GM12878 (cell line): ENCODE measurements around the gene TBC1D20. TPM values are rescaled to one million over a fixed set of nuclear protein-coding genes. Genes with fewer than 3 reads are reported as not detected.

Source experiments
- ATAC-seq: fragments of 200-7000 bp; cut with Tn5 transposase; 3 replicates; pipeline ENCODE4 v1.9.1; 2020; ENCODE audit warnings: mild to moderate bottlenecking, moderate library complexity
- BruUV-seq: library from RNA; stranded (reverse); fragments of 400-500 nt; replicated peaks from 2 replicates; lab custom pipeline; 2021; lab: Mats Ljungman, UMichigan
- CTCF ChIA-PET: fragments of 300-600 bp; sonication (Branson Sonifier 250); formaldehyde crosslinking; extraction: SDS; loops from one replicate; lab custom pipeline; 2021; ENCODE audit warnings: inconsistent platforms; lab: Yijun Ruan, JAX
- POLR2A ChIA-PET: fragments of 350-600 bp; formaldehyde crosslinking; extraction: SDS; loops from one replicate; lab custom pipeline; 2021; ENCODE audit warnings: inconsistent platforms; lab: Charles Lee
- RAD21 ChIA-PET: fragments of 300-600 bp; sonication (Branson Sonifier 250); formaldehyde crosslinking; loops from one replicate; lab custom pipeline; 2023; ENCODE audit warnings: antibody characterized with exemption; ENCODE audit not compliant: unreplicated experiment; lab: Charles Lee
- SMC1A ChIA-PET: fragments of 300-600 bp; sonication (Branson Sonifier 250); formaldehyde crosslinking; loops from one replicate; lab custom pipeline; 2023; ENCODE audit not compliant: unreplicated experiment, uncharacterized antibody; lab: Charles Lee
- DNase-seq: peaks from one replicate; pipeline ENCODE4 v3.0.0-alpha.2; 2011; ENCODE audit warnings: low read depth, low spot score
- FAIRE-seq: peaks from 3 replicates; lab custom pipeline; 2011; peaks lifted over from hg19 to GRCh38; lab: Jason Lieb, UNC
- H2AFZ ChIP-seq: 2 replicates; pipeline ENCODE4 v1.6.0; 2011; ENCODE audit warnings: low read depth, low read length, control low read depth; ENCODE audit not compliant: control insufficient read depth
- H3K27ac ChIP-seq: 2 replicates; pipeline ENCODE4 v1.5.1; 2011; ENCODE audit warnings: control low read depth; ENCODE audit not compliant: control insufficient read depth, insufficient read depth
- H3K27me3 ChIP-seq, 2 experiments: replicated peaks in 1 of 2; 2 replicates each; pipeline versions ENCODE4 v1.6.0 to v1.6.1; 2011; ENCODE audit warnings: low read length in 1 of 2; ENCODE audit not compliant: control insufficient read depth in 2 of 2, insufficient read depth in 2 of 2
- H3K36me3 ChIP-seq, 2 experiments: 2 replicates each; pipeline ENCODE4 v1.5.1; 2011; ENCODE audit warnings: low read length in 1 of 2; ENCODE audit not compliant: control insufficient read depth in 2 of 2, insufficient read depth in 2 of 2
- H3K4me1 ChIP-seq: 2 replicates; pipeline ENCODE4 v1.6.1; 2011; ENCODE audit warnings: mild to moderate bottlenecking, low read length, moderate library complexity, mixed read lengths; ENCODE audit not compliant: control insufficient read depth, insufficient read depth
- H3K4me2 ChIP-seq: 2 replicates; pipeline ENCODE4 v1.6.0; 2011; ENCODE audit warnings: control low read depth; ENCODE audit not compliant: control insufficient read depth, insufficient read depth
- H3K4me3 ChIP-seq: fragments of 200-600 bp; sonication (generic); 2 replicates; pipeline ENCODE4 v1.5.1; 2016
- H3K79me2 ChIP-seq: 2 replicates; pipeline ENCODE4 v1.6.0; 2011; ENCODE audit warnings: low read length; ENCODE audit not compliant: control insufficient read depth, insufficient read depth
- H3K9ac ChIP-seq: 2 replicates; pipeline ENCODE4 v1.8.0; 2011; ENCODE audit warnings: low read length, control low read depth, mixed read lengths; ENCODE audit not compliant: control insufficient read depth, insufficient read depth
- H3K9me3 ChIP-seq: replicated peaks from 3 replicates; pipeline ENCODE4 v1.5.1; 2011; ENCODE audit warnings: mild to moderate bottlenecking, low read length; ENCODE audit not compliant: control insufficient read depth, insufficient read depth
- H4K20me1 ChIP-seq: 2 replicates; pipeline ENCODE4 v1.6.0; 2011; ENCODE audit not compliant: control insufficient read depth, insufficient read depth
- ATF7 ChIP-seq: fragments of 450-650 bp; IDR thresholded peaks from 2 replicates; pipeline ENCODE4 v1.6.1; 2016; ENCODE audit warnings: low read depth, mild to moderate bottlenecking
- BRCA1 ChIP-seq: IDR thresholded peaks from 2 replicates; pipeline ENCODE4 v1.6.1; 2011; ENCODE audit warnings: low read depth, low read length, improper control_type of control experiment
- FOS ChIP-seq: IDR thresholded peaks from 3 replicates; pipeline ENCODE4 v1.6.1; 2011; ENCODE audit warnings: borderline replicate concordance; ENCODE audit not compliant: insufficient read length; ENCODE audit errors: extremely low read depth
- FOXM1 ChIP-seq: IDR thresholded peaks from 2 replicates; pipeline ENCODE4 v1.6.1; 2012; ENCODE audit warnings: low read depth, mild to moderate bottlenecking, inconsistent platforms, low read length, moderate library complexity
- GATAD2B ChIP-seq: fragments of 450-650 bp; conservative IDR thresholded peaks from 2 replicates; pipeline ENCODE4 v1.6.1; 2017; ENCODE audit warnings: low read depth, mild to moderate bottlenecking, moderate library complexity
- HDAC2 ChIP-seq: fragments of 200-600 bp; sonication (generic); IDR thresholded peaks from 2 replicates; pipeline ENCODE4 v1.6.1; 2017
- MEF2A ChIP-seq: IDR thresholded peaks from 2 replicates; pipeline ENCODE4 v1.6.1; 2011; ENCODE audit warnings: low read depth, mild to moderate bottlenecking, low read length, moderate library complexity; ENCODE audit not compliant: insufficient read depth
- NFYB ChIP-seq: IDR thresholded peaks from 2 replicates; pipeline ENCODE4 v1.6.1; 2011; ENCODE audit warnings: low read depth, mild to moderate bottlenecking, low read length, improper control_type of control experiment, moderate library complexity; ENCODE audit not compliant: insufficient read depth
- POLR2AphosphoS2 ChIP-seq: IDR thresholded peaks from 2 replicates; pipeline ENCODE4 v1.6.1; 2011; ENCODE audit warnings: low read depth, mild to moderate bottlenecking, low read length, improper control_type of control experiment, moderate library complexity
- RAD21 ChIP-seq: IDR thresholded peaks from 2 replicates; pipeline ENCODE4 v1.6.1; 2011; ENCODE audit warnings: mild to moderate bottlenecking, low read depth, low read length, moderate library complexity; ENCODE audit not compliant: insufficient read depth
- RAD51 ChIP-seq: fragments of 450-650 bp; IDR thresholded peaks from 2 replicates; pipeline ENCODE4 v1.6.1; 2016; ENCODE audit warnings: moderate library complexity, mild to moderate bottlenecking, inconsistent platforms
- SREBF1 ChIP-seq: IDR thresholded peaks from 2 replicates; pipeline ENCODE4 v1.6.1; 2012; ENCODE audit warnings: mild to moderate bottlenecking, low read length
- SUPT20H ChIP-seq: IDR thresholded peaks from 2 replicates; pipeline ENCODE4 v1.6.1; 2011; ENCODE audit warnings: low read depth, mild to moderate bottlenecking, low read length, moderate library complexity, borderline replicate concordance; ENCODE audit not compliant: control insufficient read depth
- TBL1XR1 ChIP-seq: IDR thresholded peaks from 2 replicates; pipeline ENCODE4 v1.6.1; 2012; ENCODE audit warnings: low read depth, low read length, improper control_type of control experiment
- TCF12 ChIP-seq: IDR thresholded peaks from 2 replicates; pipeline ENCODE4 v1.6.1; 2011; ENCODE audit warnings: low read depth, mild to moderate bottlenecking, low read length
- ZZZ3 ChIP-seq: IDR thresholded peaks from 2 replicates; pipeline ENCODE4 v1.6.1; 2011; ENCODE audit warnings: low read depth; ENCODE audit not compliant: control insufficient read depth, insufficient read length
- WGBS: methylation state at CpG from one replicate; pipeline ENCODE4 v1.1.6; 2016; ENCODE audit warnings: low lambda C conversion rate; ENCODE audit not compliant: insufficient replicate concordance, insufficient coverage; ENCODE audit errors: missing lambda C conversion rate; 5-methylcytosine and 5-hydroxymethylcytosine counted together
- in situ Hi-C: fragments of 300-500 bp; cut with MboI; formaldehyde crosslinking; loops from 9 replicates; pipeline ENCODE4 v1.14.3; 2018; ENCODE audit warnings: mixed read lengths
- intact Hi-C: fragments of 100-400 bp; cut with micrococcal nuclease; formaldehyde crosslinking; loops from one replicate; pipeline ENCODE4 v1.14.2; 2022; ENCODE audit not compliant: unreplicated experiment
- polyA plus RNA-seq, 11 experiments: library from polyadenylated mRNA; depleted of rRNA in 4 of 11; unstranded in 6 of 11; stranded (reverse) in 5 of 11; fragments of >200 nt; fragmentation: Nextera tagmentation in 4 of 11; fragmentation: Illumina TruSeq in 1 of 11; extraction: Ambion mirVana in 4 of 11; extraction: Trizol in 1 of 11; gene quantifications; 1 replicate in 1 of 11; 2 replicates in 10 of 11; pipeline versions ENCODE4 v1.2.1 to v1.2.3, GENCODE V29; 2011 to 2016; ENCODE audit warnings: inconsistent platforms in 2 of 11, missing spikeins in 2 of 11, low read depth in 1 of 11
- total RNA-seq, 4 experiments: library from RNA; depleted of rRNA in 3 of 4; stranded (reverse); fragments of >200 nt in 3 of 4; fragmentation: Illumina TruSeq in 1 of 4; extraction: Trizol in 1 of 4; gene quantifications; 2 replicates each; pipeline versions ENCODE4 v1.2.1 to v1.2.3, GENCODE V29; 2013 to 2021

The TBC1D20 gene
- total and polyA plus RNA-seq, 10 of the 15 experiments (the other 5 are each of a cell fraction or from before 2014, with no cell fraction given): 4.3 to 17.9 (median 11.2) TPM

DNA sequence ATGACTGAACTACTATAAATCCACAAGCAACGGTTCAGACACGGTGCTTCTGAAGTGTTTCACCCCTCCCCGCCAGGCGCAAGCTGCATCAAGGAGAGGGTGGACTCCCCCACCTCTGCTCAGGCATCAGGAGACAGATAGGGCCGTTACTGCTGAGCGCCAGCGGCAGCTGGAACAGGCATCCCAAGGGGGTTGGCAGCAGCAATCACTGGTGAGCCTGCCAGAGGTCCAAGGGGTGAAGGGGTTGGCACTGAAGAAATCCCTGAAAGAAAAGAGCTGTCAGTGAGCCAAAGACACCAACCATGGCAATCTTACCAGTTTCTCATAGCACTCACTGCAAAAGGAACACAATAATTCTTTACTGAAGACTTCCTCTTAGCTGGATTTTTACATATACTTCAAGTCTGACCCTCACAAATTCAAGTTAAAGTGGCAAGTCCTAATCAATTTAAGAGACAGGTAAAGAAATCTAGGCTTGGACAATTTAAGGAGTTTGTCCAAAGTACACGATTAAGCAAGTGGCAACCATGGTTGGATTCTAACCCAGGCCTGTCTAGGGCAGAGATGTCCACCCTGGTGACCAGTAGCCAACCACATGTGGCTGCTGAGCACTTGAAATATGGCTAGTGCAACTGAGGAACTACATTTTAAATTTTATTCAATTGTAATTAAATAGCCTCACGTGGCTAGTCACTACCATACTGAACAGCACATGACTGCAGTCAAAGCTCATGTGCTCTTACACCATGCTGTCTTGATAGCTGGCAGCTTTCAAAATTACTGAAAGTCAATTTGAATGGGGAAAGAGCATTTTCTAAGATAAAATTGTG is 21.7 kb upstream of the TBC1D20 start:
- in situ Hi-C loops (no loop called here), intact Hi-C loops (no loop called here)
- ChIA-PET CTCF (no interaction called here), POLR2A (interaction anchor here (0.7 to 1.1 kb wide), 2 partner anchors 33 to 99 kb away, joined by 3 read pairs; no protein-coding TSS in a partner anchor), SMC1A (interaction anchor here (1.3 to 1.6 kb wide), 2 partner anchors 55 to 161 kb away, joined by 4 to 5 read pairs; no protein-coding TSS in a partner anchor), RAD21 (interaction anchor here (0.8 to 1.3 kb wide), 2 partner anchors 60 to 80 kb away, joined by 3 read pairs; partner anchors contain the start of gene CSNK2A1)
- DNase-seq (no peak), ATAC-seq (no peak), FAIRE-seq (no peak)
- no peak for TF ChIP-seq TCF12
- TF ChIP-seq SUPT20H: no peak
- TF ChIP-seq NFYB: no peak
- TF ChIP-seq FOS: no peak
- TF ChIP-seq ZZZ3: no peak
- no peak for TF ChIP-seq GATAD2B
- no peak for TF ChIP-seq RAD21
- no peak for TF ChIP-seq RAD51
- no peak for TF ChIP-seq SREBF1
- no peak for TF ChIP-seq ATF7
- TF ChIP-seq FOXM1: no peak
- TF ChIP-seq BRCA1: no peak
- TF ChIP-seq POLR2AphosphoS2: no peak
- TF ChIP-seq MEF2A: no peak
- no peak for TF ChIP-seq HDAC2
- TF ChIP-seq TBL1XR1: no peak
- Histone ChIP-seq H4K20me1 (no peaks in the 10 kb centered on the region), H2AFZ (no peak overlapping the region), H3K4me2 (no peak overlapping the region), H3K9ac (no peak overlapping the region), H3K27ac (no peak overlapping the region), H3K4me1 (no peaks in the 10 kb centered on the region), H3K36me3 (peaks cover 17 to 26% of the 10 kb centered on the region in 2 experiments), H3K79me2 (no peaks in the 10 kb centered on the region), H3K27me3 (no peaks in the 10 kb centered on the region), H3K4me3 (no peak overlapping the region), H3K9me3 (no peaks in the 10 kb centered on the region)
- BruUV-seq: no TSS peak
- WGBS: 90% methylated on average over 9 of the region's 9 CpGs
